Brain microvascular endothelial cell (primary cell): Measurements from ENCODE around the gene CDH23.

Source experiments
- DNase-seq: peaks from one replicate; pipeline ENCODE4 v3.0.0-alpha.2; 2020
- H3K27ac ChIP-seq: fragments of 250-450 bp; sonication (Bioruptor Pico); 2 replicates; pipeline ENCODE4 v1.5.1; 2020; ENCODE audit warnings: mild to moderate bottlenecking, moderate library complexity
- H3K27me3 ChIP-seq: fragments of 250-450 bp; sonication (Bioruptor Pico); replicated peaks from 2 replicates; pipeline ENCODE4 v1.5.1; 2020; ENCODE audit warnings: mild to moderate bottlenecking
- H3K36me3 ChIP-seq: fragments of 250-450 bp; sonication (Bioruptor Pico); replicated peaks from 2 replicates; pipeline ENCODE4 v1.5.1; 2020; ENCODE audit warnings: mild to moderate bottlenecking
- H3K4me3 ChIP-seq: 2 replicates; pipeline ENCODE4 v1.5.1; 2011; ENCODE audit warnings: low read depth, mild to moderate bottlenecking, control low read depth, low read length, moderate library complexity
- CTCF ChIP-seq: IDR thresholded peaks from 2 replicates; pipeline ENCODE4 v1.5.1; 2011; ENCODE audit warnings: low read depth, mild to moderate bottlenecking, moderate library complexity, low read length, control low read depth, inconsistent platforms; ENCODE audit errors: missing control alignments
- in situ Hi-C: cut with HindIII; loops from 2 replicates; pipeline ENCODE4 v1.10.0; 2017; ENCODE audit warnings: low sequenced_read_pairs, low pct_ligation_motif_present

Gene CDH23

DNA sequence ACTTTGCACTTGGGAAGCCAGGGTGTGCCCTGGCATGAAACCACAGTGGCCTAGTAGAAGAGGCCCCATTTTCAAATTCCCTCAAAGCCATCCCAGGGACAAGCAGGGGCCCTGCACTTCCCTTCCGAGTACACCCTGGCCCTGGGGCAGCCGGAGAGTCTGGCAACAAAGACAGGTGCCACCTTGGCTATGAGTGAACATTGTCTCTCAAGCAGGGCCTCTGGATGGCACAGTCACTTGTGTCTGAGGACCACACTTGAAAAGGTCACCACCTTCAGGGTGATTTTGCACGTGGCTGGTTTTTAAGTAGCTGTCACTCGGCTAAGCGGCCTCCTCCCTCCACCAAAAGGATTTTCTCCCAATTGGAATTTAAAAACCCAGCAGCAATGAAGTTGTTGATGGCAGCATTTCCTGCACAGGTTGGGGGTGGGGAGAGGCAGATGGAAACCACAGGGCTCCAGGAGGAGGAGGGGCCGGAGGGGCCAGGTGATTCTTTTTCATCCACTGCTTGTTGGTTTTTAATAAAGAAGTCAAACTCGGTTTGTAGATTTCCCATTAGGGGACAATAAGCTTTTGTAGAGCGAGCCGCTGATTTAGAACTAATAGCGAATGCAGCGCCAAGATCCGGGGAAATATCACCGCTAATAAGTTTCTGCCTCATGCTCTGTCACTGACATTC, 289.0 kb downstream of the CDH23 start:
- Histone ChIP-seq H3K27ac (no peak overlapping the region), H3K27me3 (no peaks in the 10 kb centered on the region), H3K4me3 (no peak overlapping the region), H3K36me3 (no peaks in the 10 kb centered on the region)
- in situ Hi-C loops: no loop called here
- no peak for DNase-seq
- TF ChIP-seq CTCF: no peak

DNA sequence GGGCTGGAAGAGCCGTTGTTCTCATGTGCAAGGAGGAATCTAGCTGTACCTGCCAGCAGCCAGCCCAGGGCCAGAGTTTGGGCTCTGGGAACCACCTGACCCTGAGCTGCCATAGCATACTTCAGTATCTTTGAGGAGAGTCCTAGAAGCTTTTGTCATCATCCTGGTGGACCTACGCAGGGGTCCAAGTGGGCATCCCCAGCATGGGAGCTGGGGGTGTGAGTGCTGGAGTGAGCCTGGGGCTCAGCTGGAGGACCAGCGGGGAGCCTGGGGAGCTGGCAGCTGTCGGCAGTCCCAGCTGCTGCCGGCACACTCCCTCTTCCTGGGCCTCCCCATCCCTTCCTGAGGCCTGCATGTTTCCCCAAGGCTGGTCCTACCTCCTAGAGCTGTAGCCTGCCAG, 290.4 kb downstream of the CDH23 start:
- H3K27me3 ChIP-seq: no peaks in the 10 kb centered on the region
- TF ChIP-seq CTCF: no peak
- no peak overlapping the region for H3K27ac ChIP-seq
- no peak overlapping the region for H3K4me3 ChIP-seq
- in situ Hi-C loops: no loop called here
- no peaks in the 10 kb centered on the region for H3K36me3 ChIP-seq
- DNase-seq: no peak

DNA sequence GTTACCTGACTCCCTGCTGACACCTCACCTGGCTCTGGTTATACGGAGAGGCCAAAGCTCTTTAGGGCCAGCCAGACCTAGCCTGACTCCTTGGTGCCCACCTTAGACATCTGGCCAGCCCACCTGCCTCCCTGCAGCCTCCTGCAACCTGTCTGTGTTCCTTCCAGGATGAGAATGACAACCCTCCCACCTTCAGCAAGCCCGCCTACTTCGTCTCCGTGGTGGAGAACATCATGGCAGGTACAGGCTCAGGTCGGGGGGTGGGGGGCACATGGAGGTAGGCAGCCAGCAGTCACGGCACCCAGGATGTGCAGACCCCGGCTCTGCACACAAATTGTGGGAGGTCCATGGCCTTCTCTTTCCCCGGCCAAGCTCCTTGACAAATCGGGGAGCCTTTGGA, 290.8 kb downstream of the CDH23 start:
- Histone ChIP-seq H3K4me3 (no peak overlapping the region), H3K27me3 (no peaks in the 10 kb centered on the region), H3K36me3 (no peaks in the 10 kb centered on the region), H3K27ac (no peak overlapping the region)
- DNase-seq: no peak
- no peak for TF ChIP-seq CTCF
- in situ Hi-C loops: no loop called here

- no peak overlapping the region for H3K27ac ChIP-seq
- no peak for TF ChIP-seq CTCF
- in situ Hi-C loops: no loop called here
These were observed 291.5 kb downstream of the CDH23 start for GRCh38 chr10:71688256-71688655.

DNA sequence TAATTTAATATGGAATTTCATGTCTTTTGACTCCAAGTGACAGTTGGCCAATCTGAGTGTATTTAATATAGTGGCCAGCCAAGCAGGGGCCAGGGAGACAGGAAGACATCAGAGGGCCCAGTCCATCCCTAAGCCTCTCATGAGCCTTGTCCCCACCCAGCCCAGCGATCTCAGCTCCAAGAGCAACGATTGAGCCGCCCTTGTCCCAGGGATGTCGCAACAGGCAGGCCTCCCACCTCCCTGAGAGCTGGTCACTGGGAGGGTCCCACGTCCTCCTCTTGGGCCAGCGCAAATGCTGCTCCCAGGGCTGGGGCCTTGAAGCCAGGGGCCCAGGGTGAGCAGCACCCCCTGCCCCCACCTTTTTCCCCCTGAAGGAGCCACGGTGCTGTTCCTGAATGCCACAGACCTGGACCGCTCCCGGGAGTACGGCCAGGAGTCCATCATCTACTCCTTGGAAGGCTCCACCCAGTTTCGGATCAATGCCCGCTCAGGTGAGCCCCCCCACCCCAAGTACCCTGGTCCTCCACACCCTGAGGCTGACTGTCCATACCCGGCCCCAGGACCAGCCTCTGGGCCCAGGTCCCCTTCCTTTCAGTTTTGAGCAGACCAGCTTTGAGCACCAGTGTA, 293.5 kb downstream of the CDH23 start:
- in situ Hi-C loops: no loop called here
- Histone ChIP-seq H3K36me3 (no peaks in the 10 kb centered on the region), H3K4me3 (no peak overlapping the region), H3K27ac (no peak overlapping the region), H3K27me3 (no peaks in the 10 kb centered on the region)
- no peak for TF ChIP-seq CTCF
- DNase-seq: no peak

More at GRCh38 chr10:71688256-71688655, 291.5 kb downstream of the CDH23 start:
- Histone ChIP-seq H3K27me3 (no peaks in the 10 kb centered on the region), H3K4me3 (no peak overlapping the region), H3K36me3 (no peaks in the 10 kb centered on the region)
- DNase-seq: no peak

- Histone ChIP-seq H3K27me3 (no peaks in the 10 kb centered on the region), H3K4me3 (no peak overlapping the region), H3K27ac (no peak overlapping the region), H3K36me3 (no peaks in the 10 kb centered on the region)
- in situ Hi-C loops: no loop called here
- TF ChIP-seq CTCF: no peak
- DNase-seq: no peak
These were observed 294.7 kb downstream of the CDH23 start for GRCh38 chr10:71691405-71691804.
